ENCODE results near the gene IRGM.
A peak's percentile ranks its signal among the peaks of the same experiment; 100 is the strongest.
"Not testable (repeated sequence)": the region's sequence is repeated elsewhere in the genome, so short reads cannot be mapped to it uniquely, and the experiment has no call there.

IRGM gene

GRCh38 chr5:150846308-150846653, at the start of gene IRGM:
Gene IRGM (plus strand): TSS chr5:150846521. CDS start chr5:150848124, 1,603 bp downstream.
- not testable (repeated sequence) for H3K9me3 ChIP-seq (replicated peaks; ENCODE audit: insufficient read depth, low read length); DNase-seq; H3K79me2 ChIP-seq (ENCODE audit: low read length); H3K27me3 ChIP-seq (replicated peaks; ENCODE audit: insufficient read depth, low read length); H3F3A ChIP-seq (ENCODE audit: insufficient read depth, low read length); H3K9me2 ChIP-seq (replicated peaks; ENCODE audit: insufficient read depth, low read length); H3K36me3 ChIP-seq (replicated peaks; ENCODE audit: insufficient read depth, low read length); H4K20me1 ChIP-seq (ENCODE audit: insufficient read depth, low read length); H3K4me1 ChIP-seq (ENCODE audit: low read length); H3K9ac ChIP-seq (ENCODE audit: low read length); H3K27ac ChIP-seq (ENCODE audit: low read length)
- Histone ChIP-seq H3K4me2 (ENCODE audit: low read depth, low read length) (peak within 1 kb of the TSS; percentile 77), H3K4me3 (ENCODE audit: low read length) (peak within 1 kb of the TSS; percentile 47), H2AFZ (ENCODE audit: low read length) (peak within 1 kb of the TSS; percentile 48)

- Histone ChIP-seq H3K9me3 (replicated peaks; ENCODE audit: insufficient read depth, low read length) (no peaks in the 10 kb centered on the region), H3K9me2 (replicated peaks; ENCODE audit: insufficient read depth, low read length) (no peaks in the 10 kb centered on the region), H3K27me3 (replicated peaks; ENCODE audit: insufficient read depth, low read length) (no peaks in the 10 kb centered on the region), H3K79me2 (ENCODE audit: low read length) (no peaks in the 10 kb centered on the region), H3K4me2 (ENCODE audit: low read depth, low read length) (no peak overlapping the region), H2AFZ (ENCODE audit: low read length) (no peak overlapping the region), H3K4me1 (ENCODE audit: low read length) (no peaks in the 10 kb centered on the region), H3K36me3 (replicated peaks; ENCODE audit: insufficient read depth, low read length) (no peaks in the 10 kb centered on the region), H4K20me1 (ENCODE audit: insufficient read depth, low read length) (no peaks in the 10 kb centered on the region), H3K9ac (ENCODE audit: low read length) (no peak overlapping the region), H3F3A (ENCODE audit: insufficient read depth, low read length) (no peaks in the 10 kb centered on the region), H3K4me3 (ENCODE audit: low read length) (no peak overlapping the region), H3K27ac (ENCODE audit: low read length) (no peak overlapping the region)
- no peak for TF ChIP-seq EZH2phosphoT487 (IDR thresholded peaks at IDR 0.05; ENCODE audit: low read length)
- TF ChIP-seq CTCF (IDR thresholded peaks at IDR 0.05; ENCODE audit: low read length), result no peak
- TF ChIP-seq EZH2 (optimal IDR thresholded peaks at IDR 0.05; ENCODE audit: low read depth, low read length), result no peak
- no peak for DNase-seq
Measured at GRCh38 chr5:150797384-150797783, 48.9 kb upstream of the IRGM start.

- Histone ChIP-seq H3K9me3 (replicated peaks; ENCODE audit: insufficient read depth, low read length) (no peaks in the 10 kb centered on the region), H3K27ac (ENCODE audit: low read length) (no peak overlapping the region), H3K4me2 (ENCODE audit: low read depth, low read length) (peak overlapping the region; percentile 44), H3K4me3 (ENCODE audit: low read length) (no peak overlapping the region), H2AFZ (ENCODE audit: low read length) (peak overlapping the region; percentile 45), H3F3A (ENCODE audit: insufficient read depth, low read length) (no peaks in the 10 kb centered on the region), H3K79me2 (ENCODE audit: low read length) (no peaks in the 10 kb centered on the region), H3K4me1 (ENCODE audit: low read length) (no peaks in the 10 kb centered on the region), H4K20me1 (ENCODE audit: insufficient read depth, low read length) (no peaks in the 10 kb centered on the region), H3K36me3 (replicated peaks; ENCODE audit: insufficient read depth, low read length) (no peaks in the 10 kb centered on the region), H3K9ac (ENCODE audit: low read length) (no peak overlapping the region), H3K9me2 (replicated peaks; ENCODE audit: insufficient read depth, low read length) (no peaks in the 10 kb centered on the region), H3K27me3 (replicated peaks; ENCODE audit: insufficient read depth, low read length) (no peaks in the 10 kb centered on the region)
- no peak for TF ChIP-seq EZH2phosphoT487 (IDR thresholded peaks at IDR 0.05; ENCODE audit: low read length)
- peak; percentile 60 for TF ChIP-seq CTCF (IDR thresholded peaks at IDR 0.05; ENCODE audit: low read length)
- peak; percentile 42 for DNase-seq
Measured at GRCh38 chr5:150801117-150801927, 45.0 kb upstream of the IRGM start.

- no peak for TF ChIP-seq EZH2 (optimal IDR thresholded peaks at IDR 0.05; ENCODE audit: low read depth, low read length)
- TF ChIP-seq EZH2phosphoT487 (IDR thresholded peaks at IDR 0.05; ENCODE audit: low read length), result no peak
- no peak for TF ChIP-seq CTCF (IDR thresholded peaks at IDR 0.05; ENCODE audit: low read length)
- no peak overlapping the region for H3K9ac ChIP-seq (ENCODE audit: low read length)
- H3K9me3 ChIP-seq (replicated peaks; ENCODE audit: insufficient read depth, low read length), result no peaks in the 10 kb centered on the region
- no peaks in the 10 kb centered on the region for H4K20me1 ChIP-seq (ENCODE audit: insufficient read depth, low read length)
- no peak overlapping the region for H3K4me3 ChIP-seq (ENCODE audit: low read length)
- H3F3A ChIP-seq (ENCODE audit: insufficient read depth, low read length), result no peaks in the 10 kb centered on the region
- H3K27me3 ChIP-seq (replicated peaks; ENCODE audit: insufficient read depth, low read length), result no peaks in the 10 kb centered on the region
- H3K27ac ChIP-seq (ENCODE audit: low read length), result no peak overlapping the region
- no peaks in the 10 kb centered on the region for H3K4me1 ChIP-seq (ENCODE audit: low read length)
- no peak overlapping the region for H3K4me2 ChIP-seq (ENCODE audit: low read depth, low read length)
- H3K36me3 ChIP-seq (replicated peaks; ENCODE audit: insufficient read depth, low read length), result no peaks in the 10 kb centered on the region
- no peak overlapping the region for H2AFZ ChIP-seq (ENCODE audit: low read length)
- DNase-seq, result no peak
- H3K9me2 ChIP-seq (replicated peaks; ENCODE audit: insufficient read depth, low read length), result no peaks in the 10 kb centered on the region
- H3K79me2 ChIP-seq (ENCODE audit: low read length), result no peaks in the 10 kb centered on the region
Measured at GRCh38 chr5:150804388-150804787, 41.9 kb upstream of the IRGM start.

Measured in MM.1S (cell line).